Neural cell (in vitro differentiated cells): ENCODE results near the gene GMEB2.

ENCODE experiments used
- CTCF ChIP-seq: fragments of 450-650 bp; IDR thresholded peaks from 2 replicates; pipeline ENCODE4 v1.5.1; 2014; ENCODE audit warnings: antibody characterized with exemption, mild to moderate bottlenecking, moderate library complexity; ENCODE audit not compliant: poor library complexity, severe bottlenecking
- EP300 ChIP-seq: fragments of 450-650 bp; conservative IDR thresholded peaks from 2 replicates; pipeline ENCODE4 v1.6.1; 2014; ENCODE audit warnings: antibody characterized with exemption, mild to moderate bottlenecking, moderate library complexity; ENCODE audit not compliant: poor library complexity, severe bottlenecking
- POLR2AphosphoS5 ChIP-seq: IDR thresholded peaks from 2 replicates; pipeline ENCODE4 v1.6.1; 2012
- SMC3 ChIP-seq: fragments of 450-650 bp; conservative IDR thresholded peaks from 2 replicates; pipeline ENCODE4 v1.6.1; 2014; ENCODE audit warnings: antibody characterized with exemption, mild to moderate bottlenecking, moderate library complexity; ENCODE audit not compliant: poor library complexity
- TF ChIP-seq, protein P1 (sequence below): IDR thresholded peaks from 2 replicates; pipeline ENCODE4 v1.6.1; 2012; ENCODE audit warnings: borderline replicate concordance

- TF ChIP-seq, protein P1, sequence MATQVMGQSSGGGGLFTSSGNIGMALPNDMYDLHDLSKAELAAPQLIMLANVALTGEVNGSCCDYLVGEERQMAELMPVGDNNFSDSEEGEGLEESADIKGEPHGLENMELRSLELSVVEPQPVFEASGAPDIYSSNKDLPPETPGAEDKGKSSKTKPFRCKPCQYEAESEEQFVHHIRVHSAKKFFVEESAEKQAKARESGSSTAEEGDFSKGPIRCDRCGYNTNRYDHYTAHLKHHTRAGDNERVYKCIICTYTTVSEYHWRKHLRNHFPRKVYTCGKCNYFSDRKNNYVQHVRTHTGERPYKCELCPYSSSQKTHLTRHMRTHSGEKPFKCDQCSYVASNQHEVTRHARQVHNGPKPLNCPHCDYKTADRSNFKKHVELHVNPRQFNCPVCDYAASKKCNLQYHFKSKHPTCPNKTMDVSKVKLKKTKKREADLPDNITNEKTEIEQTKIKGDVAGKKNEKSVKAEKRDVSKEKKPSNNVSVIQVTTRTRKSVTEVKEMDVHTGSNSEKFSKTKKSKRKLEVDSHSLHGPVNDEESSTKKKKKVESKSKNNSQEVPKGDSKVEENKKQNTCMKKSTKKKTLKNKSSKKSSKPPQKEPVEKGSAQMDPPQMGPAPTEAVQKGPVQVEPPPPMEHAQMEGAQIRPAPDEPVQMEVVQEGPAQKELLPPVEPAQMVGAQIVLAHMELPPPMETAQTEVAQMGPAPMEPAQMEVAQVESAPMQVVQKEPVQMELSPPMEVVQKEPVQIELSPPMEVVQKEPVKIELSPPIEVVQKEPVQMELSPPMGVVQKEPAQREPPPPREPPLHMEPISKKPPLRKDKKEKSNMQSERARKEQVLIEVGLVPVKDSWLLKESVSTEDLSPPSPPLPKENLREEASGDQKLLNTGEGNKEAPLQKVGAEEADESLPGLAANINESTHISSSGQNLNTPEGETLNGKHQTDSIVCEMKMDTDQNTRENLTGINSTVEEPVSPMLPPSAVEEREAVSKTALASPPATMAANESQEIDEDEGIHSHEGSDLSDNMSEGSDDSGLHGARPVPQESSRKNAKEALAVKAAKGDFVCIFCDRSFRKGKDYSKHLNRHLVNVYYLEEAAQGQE, result no peak
- TF ChIP-seq CTCF, result no peak
- TF ChIP-seq SMC3, result no peak
- no peak for TF ChIP-seq POLR2AphosphoS5
- TF ChIP-seq EP300, result no peak
Measured at GRCh38 chr20:63585616-63586565, 41.0 kb downstream of the GMEB2 start.
